MCF 10A (cell line): ENCODE measurements around the gene TTLL5. TPM values are rescaled to one million over a fixed set of nuclear protein-coding genes. Genes with fewer than 3 reads are reported as not detected.

Experiments used
- BruUV-seq: library from RNA; stranded (reverse); fragments of 400-500 nt; replicated peaks from 2 replicates; lab custom pipeline; 2021; lab: Mats Ljungman, UMichigan
- CTCF ChIA-PET: fragments of 300-600 bp; sonication (Branson Sonifier 250); formaldehyde crosslinking; extraction: SDS; loops from one replicate; lab custom pipeline; 2021; ENCODE audit warnings: antibody characterized with exemption, inconsistent platforms; lab: Yijun Ruan, JAX
- POLR2A ChIA-PET: fragments of 300-600, 350-650 bp; sonication (Branson Sonifier 250); formaldehyde crosslinking; extraction: SDS; loops from one replicate; lab custom pipeline; 2020; ENCODE audit warnings: antibody characterized with exemption, inconsistent platforms; lab: Yijun Ruan, JAX
- DNase-seq: peaks from one replicate; pipeline ENCODE4 v3.0.0-alpha.2; 2018; ENCODE audit not compliant: unreplicated experiment
- H3K27ac Mint-ChIP-seq: one replicate; pipeline ENCODE4 v1.8.0; 2022; ENCODE audit warnings: mild to moderate bottlenecking, low read depth, mixed read lengths; ENCODE audit not compliant: unreplicated experiment
- H3K27me3 Mint-ChIP-seq: one replicate; pipeline ENCODE4 v1.8.0; 2022; ENCODE audit warnings: mixed read lengths; ENCODE audit not compliant: insufficient read depth, unreplicated experiment
- H3K36me3 Mint-ChIP-seq: one replicate; pipeline ENCODE4 v1.8.0; 2022; ENCODE audit warnings: mild to moderate bottlenecking, moderate library complexity, mixed read lengths; ENCODE audit not compliant: insufficient read depth, unreplicated experiment
- H3K4me1 Mint-ChIP-seq: one replicate; pipeline ENCODE4 v1.8.0; 2022; ENCODE audit warnings: mixed read lengths; ENCODE audit not compliant: insufficient read depth, unreplicated experiment
- H3K4me3 Mint-ChIP-seq: one replicate; pipeline ENCODE4 v1.8.0; 2022; ENCODE audit warnings: mild to moderate bottlenecking, moderate library complexity, mixed read lengths; ENCODE audit not compliant: unreplicated experiment
- H3K9me3 Mint-ChIP-seq: one replicate; pipeline ENCODE4 v1.8.0; 2022; ENCODE audit warnings: mixed read lengths; ENCODE audit not compliant: unreplicated experiment
- CTCF ChIP-seq: fragments of 200-600 bp; IDR thresholded peaks from one replicate; pipeline ENCODE4 v1.8.0; 2022; ENCODE audit warnings: antibody characterized with exemption, mild to moderate bottlenecking; ENCODE audit not compliant: unreplicated experiment
- intact Hi-C: fragments of 100-400 bp; cut with micrococcal nuclease; formaldehyde crosslinking; loops from 2 replicates; pipeline ENCODE4 v1.14.1; 2022
- total RNA-seq: library from RNA; stranded (reverse); gene quantifications from 2 replicates; pipeline ENCODE4 v1.2.3, GENCODE V29; 2022

Gene TTLL5
- total RNA-seq, 1 experiment from 2014 or later = 31.7 TPM

- no peak overlapping the region for H3K27ac Mint-ChIP-seq
- H3K4me1 Mint-ChIP-seq = no peaks in the 10 kb centered on the region
- no peaks in the 10 kb centered on the region for H3K9me3 Mint-ChIP-seq
- CTCF ChIA-PET = interaction anchor here (1.0 kb wide), 1 partner anchor 53 kb away, joined by 3 read pairs; no protein-coding TSS in a partner anchor
- no peaks in the 10 kb centered on the region for H3K27me3 Mint-ChIP-seq
- H3K36me3 Mint-ChIP-seq = peaks cover 5% of the 10 kb centered on the region
- H3K4me3 Mint-ChIP-seq = no peak overlapping the region
- no peak for DNase-seq
- POLR2A ChIA-PET = interaction anchor here (1.4 kb wide), 1 partner anchor 15 kb away, joined by 5 read pairs; no protein-coding TSS in a partner anchor
- no TSS peak for BruUV-seq
- intact Hi-C loops = no loop called here
- no peak for TF ChIP-seq CTCF
Observed at GRCh38 chr14:75764020-75764419, 103.0 kb downstream of the TTLL5 start.

GRCh38 chr14:75769047-75769685 lies 108.1 kb downstream of the TTLL5 start:
- Mint-ChIP-seq H3K36me3 (peaks cover 21% of the 10 kb centered on the region), H3K27ac (no peak overlapping the region), H3K27me3 (no peaks in the 10 kb centered on the region), H3K4me3 (no peak overlapping the region), H3K4me1 (no peaks in the 10 kb centered on the region), H3K9me3 (no peaks in the 10 kb centered on the region)
- POLR2A ChIA-PET = no interaction called here
- no TSS peak for BruUV-seq
- TF ChIP-seq CTCF = no peak
- DNase-seq = no peak
- intact Hi-C loops = no loop called here
- CTCF ChIA-PET = no interaction called here

DNA sequence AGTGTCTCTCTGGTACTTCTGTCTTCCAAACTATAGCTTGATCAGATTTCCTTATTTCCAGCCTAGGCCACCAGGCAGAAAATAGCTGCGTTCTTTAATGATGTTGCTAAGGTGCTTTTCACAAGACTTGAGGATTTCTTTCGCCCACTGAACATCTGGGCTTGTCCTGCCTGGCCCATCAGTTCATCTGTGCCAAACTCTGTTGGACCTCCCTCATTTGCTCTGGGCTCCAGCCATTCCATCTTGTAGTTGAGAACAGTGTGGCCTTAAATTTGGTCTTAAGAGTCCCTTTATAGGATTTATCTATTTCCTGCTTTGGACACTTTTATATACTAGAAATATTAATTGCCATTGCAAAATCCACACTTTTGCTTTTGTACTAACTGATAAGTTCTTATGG lies 109.6 kb downstream of the TTLL5 start:
- BruUV-seq = no TSS peak
- no peaks in the 10 kb centered on the region for H3K9me3 Mint-ChIP-seq
- TF ChIP-seq CTCF = no peak
- H3K4me3 Mint-ChIP-seq = no peak overlapping the region
- DNase-seq = no peak
- CTCF ChIA-PET = interaction anchor here (0.6 to 1.5 kb wide), 3 partner anchors 61 to 99 kb away, joined by 3 read pairs; no protein-coding TSS in a partner anchor
- H3K4me1 Mint-ChIP-seq = no peaks in the 10 kb centered on the region
- POLR2A ChIA-PET = interaction anchor here (0.6 to 1.1 kb wide), 2 partner anchors 12 to 61 kb away, joined by 3 to 4 read pairs; no protein-coding TSS in a partner anchor
- peaks cover 35% of the 10 kb centered on the region for H3K36me3 Mint-ChIP-seq
- intact Hi-C loops = no loop called here
- no peak overlapping the region for H3K27ac Mint-ChIP-seq
- H3K27me3 Mint-ChIP-seq = no peaks in the 10 kb centered on the region

GRCh38 chr14:75771595-75771994 lies 110.5 kb downstream of the TTLL5 start:
- CTCF ChIA-PET = interaction anchor here (1.5 kb wide), 1 partner anchor 62 kb away, joined by 3 read pairs; no protein-coding TSS in a partner anchor
- Mint-ChIP-seq H3K36me3 (peaks cover 37% of the 10 kb centered on the region), H3K27ac (no peak overlapping the region), H3K4me1 (no peaks in the 10 kb centered on the region), H3K9me3 (no peaks in the 10 kb centered on the region), H3K27me3 (no peaks in the 10 kb centered on the region), H3K4me3 (no peak overlapping the region)
- no TSS peak for BruUV-seq
- intact Hi-C loops = no loop called here
- POLR2A ChIA-PET = interaction anchor here (0.9 kb wide), 1 partner anchor 8 kb away, joined by 3 read pairs; no protein-coding TSS in a partner anchor
- DNase-seq = no peak
- TF ChIP-seq CTCF = no peak
